GM13976 (cell line): Measurements from ENCODE around the gene ATXN10.
"Not testable (repeated sequence)": the region's sequence is repeated elsewhere in the genome, so short reads cannot be mapped to it uniquely, and the experiment has no call there.

Source experiments
- DNase-seq: peaks from one replicate; pipeline ENCODE4 v3.0.0; 2012; ENCODE audit warnings: low spot score
- CTCF ChIP-seq: IDR thresholded peaks from 2 replicates; pipeline ENCODE4 v1.5.1; 2012; ENCODE audit warnings: borderline replicate concordance, mild to moderate bottlenecking; ENCODE audit not compliant: insufficient read depth; ENCODE audit errors: extremely low read depth, missing control alignments, control extremely low read depth
- in situ Hi-C: fragments of 300-500 bp; cut with MboI; formaldehyde crosslinking; loops from one replicate; pipeline ENCODE4 v1.12.0; 2022; ENCODE audit warnings: low sequenced_read_pairs, mixed read lengths, inconsistent platforms; ENCODE audit not compliant: unreplicated experiment

Gene ATXN10

GRCh38 chr22:45650721-45651120 lies 20.9 kb upstream of the ATXN10 start:
- DNase-seq: no peak
- in situ Hi-C loops: no loop called here
- no peak for TF ChIP-seq CTCF

GRCh38 chr22:45651931-45652528 lies 19.6 kb upstream of the ATXN10 start:
- no peak for DNase-seq
- TF ChIP-seq CTCF: no peak
- in situ Hi-C loops: no loop called here

GRCh38 chr22:45656577-45656976 lies 15.1 kb upstream of the ATXN10 start:
- TF ChIP-seq CTCF: no peak
- DNase-seq: no peak
- in situ Hi-C loops: no loop called here

- no peak for TF ChIP-seq CTCF
- in situ Hi-C loops: no loop called here
- no peak for DNase-seq
Measured at GRCh38 chr22:45657701-45658100, 13.9 kb upstream of the ATXN10 start.

- no peak for TF ChIP-seq CTCF
- no peak for DNase-seq
- in situ Hi-C loops: no loop called here
Measured at GRCh38 chr22:45664136-45664646, 7.4 kb upstream of the ATXN10 start.

GRCh38 chr22:45667486-45667885 lies 4.1 kb upstream of the ATXN10 start:
- TF ChIP-seq CTCF: no peak
- in situ Hi-C loops: no loop called here
- DNase-seq: no peak

- DNase-seq, in situ Hi-C loops: not testable (repeated sequence)
Measured at GRCh38 chr22:45670363-45670762, 1.3 kb upstream of the ATXN10 start.
